Measurements from ENCODE around the gene RNGTT. TPM values are rescaled to one million over a fixed set of nuclear protein-coding genes. Genes with fewer than 3 reads are reported as not detected.

RNGTT gene
- total and polyA plus RNA-seq, 2 experiments from 2014 or later = 7.4 to 15.6 TPM

- no peaks in the 10 kb centered on the region for H3K4me1 ChIP-seq (ENCODE audit: insufficient read depth)
- no peak overlapping the region for H3K4me3 ChIP-seq
- no peak overlapping the region for H3K4me2 ChIP-seq
- no peak overlapping the region for H2AFZ ChIP-seq
- H3K9me2 ChIP-seq (replicated peaks; ENCODE audit: insufficient read depth) = no peaks in the 10 kb centered on the region
- no peaks in the 10 kb centered on the region for H4K20me1 ChIP-seq (ENCODE audit: insufficient read depth, poor library complexity, severe bottlenecking)
- TF ChIP-seq EZH2phosphoT487 (IDR thresholded peaks at IDR 0.05; ENCODE audit: low read depth, severe bottlenecking, unreplicated experiment) (no peak), EZH2 (IDR thresholded peaks at IDR 0.05; ENCODE audit: borderline replicate concordance) (no peak), CTCF (IDR thresholded peaks at IDR 0.05; ENCODE audit: poor library complexity) (no peak)
- no peaks in the 10 kb centered on the region for H3K79me2 ChIP-seq
- no peak for DNase-seq (ENCODE audit: low spot score)
- H3K36me3 ChIP-seq (replicated peaks; ENCODE audit: insufficient read depth, low read depth) = no peaks in the 10 kb centered on the region
- no peak overlapping the region for H3K27ac ChIP-seq
- H3K9me3 ChIP-seq (ENCODE audit: low read depth) = no peaks in the 10 kb centered on the region
- WGBS (ENCODE audit: low lambda C conversion rate, missing lambda C conversion rate) = 95% methylated on average over 3 of the region's 3 CpGs
- H3K27me3 ChIP-seq = no peaks in the 10 kb centered on the region
Measured at GRCh38 chr6:88890394-88890793, 73.0 kb downstream of the RNGTT start.

GRCh38 chr6:88884361-88884760 lies 79.1 kb downstream of the RNGTT start:
- H3K9me3 ChIP-seq (ENCODE audit: low read depth) = no peaks in the 10 kb centered on the region
- TF ChIP-seq CTCF (IDR thresholded peaks at IDR 0.05; ENCODE audit: poor library complexity) (no peak), EZH2phosphoT487 (IDR thresholded peaks at IDR 0.05; ENCODE audit: low read depth, severe bottlenecking, unreplicated experiment) (no peak), EZH2 (IDR thresholded peaks at IDR 0.05; ENCODE audit: borderline replicate concordance) (no peak)
- H3K4me2 ChIP-seq = no peak overlapping the region
- H2AFZ ChIP-seq = no peak overlapping the region
- no peak overlapping the region for H3K4me3 ChIP-seq
- no peaks in the 10 kb centered on the region for H3K9me2 ChIP-seq (replicated peaks; ENCODE audit: insufficient read depth)
- H3K36me3 ChIP-seq (replicated peaks; ENCODE audit: insufficient read depth, low read depth) = no peaks in the 10 kb centered on the region
- no peak for DNase-seq (ENCODE audit: low spot score)
- no peaks in the 10 kb centered on the region for H3K27me3 ChIP-seq
- H3K27ac ChIP-seq = no peak overlapping the region
- no peaks in the 10 kb centered on the region for H4K20me1 ChIP-seq (ENCODE audit: insufficient read depth, poor library complexity, severe bottlenecking)
- no peaks in the 10 kb centered on the region for H3K4me1 ChIP-seq (ENCODE audit: insufficient read depth)
- H3K79me2 ChIP-seq = no peaks in the 10 kb centered on the region

GRCh38 chr6:88882536-88882935 lies 80.9 kb downstream of the RNGTT start:
- Histone ChIP-seq H3K4me2 (no peak overlapping the region), H2AFZ (no peak overlapping the region), H3K79me2 (no peaks in the 10 kb centered on the region), H3K4me3 (no peak overlapping the region), H3K9me3 (ENCODE audit: low read depth) (no peaks in the 10 kb centered on the region), H3K9me2 (replicated peaks; ENCODE audit: insufficient read depth) (no peaks in the 10 kb centered on the region), H3K36me3 (replicated peaks; ENCODE audit: insufficient read depth, low read depth) (no peaks in the 10 kb centered on the region), H3K4me1 (ENCODE audit: insufficient read depth) (no peaks in the 10 kb centered on the region), H3K27me3 (no peaks in the 10 kb centered on the region), H4K20me1 (ENCODE audit: insufficient read depth, poor library complexity, severe bottlenecking) (no peaks in the 10 kb centered on the region), H3K27ac (no peak overlapping the region)
- 100% methylated on average over 2 of the region's 2 CpGs for WGBS (ENCODE audit: low lambda C conversion rate, missing lambda C conversion rate)
- TF ChIP-seq EZH2phosphoT487 (IDR thresholded peaks at IDR 0.05; ENCODE audit: low read depth, severe bottlenecking, unreplicated experiment) = no peak
- no peak for TF ChIP-seq EZH2 (IDR thresholded peaks at IDR 0.05; ENCODE audit: borderline replicate concordance)
- no peak for TF ChIP-seq CTCF (IDR thresholded peaks at IDR 0.05; ENCODE audit: poor library complexity)
- no peak for DNase-seq (ENCODE audit: low spot score)

GRCh38 chr6:88881451-88881850 lies 82.0 kb downstream of the RNGTT start:
- Histone ChIP-seq H4K20me1 (ENCODE audit: insufficient read depth, poor library complexity, severe bottlenecking) (no peaks in the 10 kb centered on the region), H3K27ac (no peak overlapping the region)

More at GRCh38 chr6:88881451-88881850, 82.0 kb downstream of the RNGTT start:
- 81% methylated on average over 1 of the region's 1 CpG for WGBS (ENCODE audit: low lambda C conversion rate, missing lambda C conversion rate)
- H3K4me2 ChIP-seq = no peak overlapping the region
- H3K4me1 ChIP-seq (ENCODE audit: insufficient read depth) = no peaks in the 10 kb centered on the region
- H3K27me3 ChIP-seq = no peaks in the 10 kb centered on the region
- no peaks in the 10 kb centered on the region for H3K9me3 ChIP-seq (ENCODE audit: low read depth)
- H3K9me2 ChIP-seq (replicated peaks; ENCODE audit: insufficient read depth) = no peaks in the 10 kb centered on the region
- H3K4me3 ChIP-seq = no peak overlapping the region
- no peak for DNase-seq (ENCODE audit: low spot score)
- H3K36me3 ChIP-seq (replicated peaks; ENCODE audit: insufficient read depth, low read depth) = no peaks in the 10 kb centered on the region
- no peaks in the 10 kb centered on the region for H3K79me2 ChIP-seq
- no peak overlapping the region for H2AFZ ChIP-seq
- TF ChIP-seq CTCF (IDR thresholded peaks at IDR 0.05; ENCODE audit: poor library complexity) (no peak), EZH2phosphoT487 (IDR thresholded peaks at IDR 0.05; ENCODE audit: low read depth, severe bottlenecking, unreplicated experiment) (no peak), EZH2 (IDR thresholded peaks at IDR 0.05; ENCODE audit: borderline replicate concordance) (no peak)

Measured in hepatocyte (in vitro differentiated cells).